HG03520 (cell line): ENCODE data around the gene CARD11.

Experiments
- ATAC-seq: cut with Tn5 transposase; IDR thresholded peaks from one replicate; pipeline ENCODE4 v1.9.1; 2021; ENCODE audit warnings: mild to moderate bottlenecking, moderate library complexity; ENCODE audit not compliant: unreplicated experiment

The CARD11 gene

GRCh38 chr7:2856388-2857169 is 187.1 kb downstream of the CARD11 start:
- no peak for ATAC-seq
